IMR-90 (cell line): Measurements from ENCODE around the gene KCNK3. TPM values are rescaled to one million over a fixed set of nuclear protein-coding genes. Genes with fewer than 3 reads are reported as not detected.

Experiments used
- ATAC-seq: fragments of 200-7000 bp; cut with Tn5 transposase; 2 replicates; pipeline ENCODE4 v1.9.1; 2020; ENCODE audit warnings: low read depth, mild to moderate bottlenecking, moderate library complexity
- BruUV-seq: library from RNA; stranded (reverse); fragments of 400-500 nt; replicated peaks from 2 replicates; lab custom pipeline; 2021; lab: Mats Ljungman, UMichigan
- CTCF ChIA-PET: fragments of 300-600 bp; formaldehyde crosslinking; extraction: SDS; loops from one replicate; lab custom pipeline; 2021; ENCODE audit warnings: antibody characterized with exemption; lab: Yijun Ruan, JAX
- POLR2A ChIA-PET: fragments of 300-600 bp; sonication (Branson Sonifier 250); formaldehyde crosslinking; loops from one replicate; lab custom pipeline; 2022; ENCODE audit warnings: antibody characterized with exemption; ENCODE audit not compliant: unreplicated experiment; lab: Charles Lee
- DNase-seq: peaks from one replicate; pipeline ENCODE4 v3.0.0; 2013
- H2AFZ ChIP-seq: replicated peaks from 2 replicates; pipeline ENCODE3; 2013; ENCODE audit warnings: low read length, mild to moderate bottlenecking; ENCODE audit not compliant: poor library complexity
- H2AK5ac ChIP-seq: 2 replicates; pipeline ENCODE4 v1.6.1; 2013; ENCODE audit warnings: low read depth, low read length, inconsistent platforms
- H2AK9ac ChIP-seq: replicated peaks from 2 replicates; pipeline ENCODE3; 2013; ENCODE audit warnings: mild to moderate bottlenecking, low read depth, low read length, moderate library complexity; ENCODE audit not compliant: poor library complexity
- H2BK120ac ChIP-seq: 2 replicates; pipeline ENCODE4 v1.6.1; 2013; ENCODE audit warnings: low read depth, low read length, inconsistent platforms
- H2BK15ac ChIP-seq: 3 replicates; pipeline ENCODE4 v1.6.1; 2013; ENCODE audit warnings: low read depth, low read length, inconsistent platforms
- H2BK20ac ChIP-seq: 2 replicates; pipeline ENCODE4 v1.6.1; 2013; ENCODE audit warnings: low read depth, mild to moderate bottlenecking, inconsistent platforms, low read length, moderate library complexity
- H2BK5ac ChIP-seq: 2 replicates; pipeline ENCODE4 v1.6.1; 2013; ENCODE audit warnings: mild to moderate bottlenecking, low read depth, low read length, inconsistent platforms; ENCODE audit not compliant: poor library complexity, severe bottlenecking
- H3K14ac ChIP-seq: replicated peaks from 2 replicates; pipeline ENCODE4 v1.6.1; 2013; ENCODE audit warnings: low read depth, low read length, inconsistent platforms
- H3K18ac ChIP-seq: 2 replicates; pipeline ENCODE4 v1.6.1; 2013; ENCODE audit warnings: low read depth, low read length, control low read depth
- H3K23ac ChIP-seq: 2 replicates; pipeline ENCODE4 v1.6.1; 2013; ENCODE audit warnings: low read depth, low read length, inconsistent platforms
- H3K27ac ChIP-seq: 2 replicates; pipeline ENCODE4 v1.5.1; 2013; ENCODE audit warnings: mild to moderate bottlenecking, control low read depth, low read length; ENCODE audit not compliant: insufficient read depth
- H3K27me3 ChIP-seq: 2 replicates; pipeline ENCODE4 v1.6.1; 2013; ENCODE audit warnings: low read length; ENCODE audit not compliant: control insufficient read depth, insufficient read depth
- H3K36me3 ChIP-seq: 2 replicates; pipeline ENCODE4 v1.6.1; 2013; ENCODE audit warnings: low read length, mixed read lengths; ENCODE audit not compliant: control insufficient read depth, insufficient read depth
- H3K4ac ChIP-seq: 2 replicates; pipeline ENCODE4 v1.6.1; 2013; ENCODE audit warnings: low read depth, low read length, inconsistent platforms
- H3K4me1 ChIP-seq: 2 replicates; pipeline ENCODE4 v1.6.1; 2013; ENCODE audit warnings: low read length, mixed read lengths; ENCODE audit not compliant: control insufficient read depth, insufficient read depth
- H3K4me2 ChIP-seq: 2 replicates; pipeline ENCODE4 v1.6.1; 2013; ENCODE audit warnings: low read depth, mild to moderate bottlenecking, control low read depth, low read length, moderate library complexity
- H3K4me3 ChIP-seq: 2 replicates; pipeline ENCODE4 v1.5.1; 2013; ENCODE audit warnings: low read depth, mild to moderate bottlenecking, control low read depth, low read length, moderate library complexity; ENCODE audit not compliant: insufficient read depth
- H3K56ac ChIP-seq: 2 replicates; pipeline ENCODE4 v1.6.1; 2013; ENCODE audit warnings: low read length, inconsistent platforms; ENCODE audit not compliant: insufficient read depth; ENCODE audit errors: extremely low read depth
- H3K79me1 ChIP-seq, 2 experiments: 2 replicates each; pipeline ENCODE4 v1.6.1; 2013; ENCODE audit warnings: low read length in 2 of 2, inconsistent platforms in 1 of 2, low read depth in 1 of 2
- H3K9ac ChIP-seq: 2 replicates; pipeline ENCODE4 v1.6.1; 2013; ENCODE audit warnings: low read depth, low read length, control low read depth
- H3K9me1 ChIP-seq: 2 replicates; pipeline ENCODE4 v1.6.1; 2013; ENCODE audit warnings: low read length, inconsistent platforms; ENCODE audit not compliant: insufficient read depth
- H3K9me3 ChIP-seq: 2 replicates; pipeline ENCODE4 v1.6.1; 2013; ENCODE audit warnings: low read length; ENCODE audit not compliant: control insufficient read depth, insufficient read depth
- H4K20me1 ChIP-seq: 2 replicates; pipeline ENCODE4 v1.6.1; 2013; ENCODE audit warnings: low read length, inconsistent platforms; ENCODE audit not compliant: insufficient read depth
- H4K5ac ChIP-seq: 2 replicates; pipeline ENCODE4 v1.6.1; 2013; ENCODE audit warnings: mild to moderate bottlenecking, low read depth, low read length, control low read depth
- H4K8ac ChIP-seq, 2 experiments: 2 replicates each; pipeline ENCODE4 v1.6.1; 2013; ENCODE audit warnings: low read depth in 2 of 2, low read length in 2 of 2, control low read depth in 1 of 2, inconsistent platforms in 1 of 2
- H4K91ac ChIP-seq: 2 replicates; pipeline ENCODE4 v1.6.1; 2013; ENCODE audit warnings: low read depth, low read length, inconsistent platforms; ENCODE audit not compliant: insufficient read depth
- BHLHE40 ChIP-seq: fragments of 150-350 bp; IDR thresholded peaks from 2 replicates; pipeline ENCODE4 v1.6.1; 2016; ENCODE audit warnings: mild to moderate bottlenecking, low read depth, low read length
- WGBS, 2 experiments: methylation state at CpG; one replicate each; pipeline versions ENCODE4 v1.1.5 to v1.1.7; 2013; ENCODE audit warnings: missing lambda C conversion rate in 2 of 2; ENCODE audit not compliant: insufficient read length in 1 of 2; ENCODE audit errors: extremely low coverage in 2 of 2; 5-methylcytosine and 5-hydroxymethylcytosine counted together
- dilution Hi-C: fragments of 300-500 bp; cut with HindIII; formaldehyde crosslinking; loops from one replicate; pipeline ENCODE4 v1.14.3; 2018; ENCODE audit warnings: low sequenced_read_pairs; ENCODE audit not compliant: unreplicated experiment
- in situ Hi-C: fragments of 300-500 bp; cut with MboI; formaldehyde crosslinking; loops from 3 replicates; pipeline ENCODE4 v1.14.3; 2019; ENCODE audit warnings: low sequenced_read_pairs, inconsistent platforms, mixed read lengths
- intact Hi-C: fragments of 100-400 bp; cut with micrococcal nuclease; formaldehyde crosslinking; loops from 2 replicates; pipeline ENCODE4 v1.10.0; 2022
- polyA plus RNA-seq, 3 experiments: library from polyadenylated mRNA; depleted of rRNA; stranded (reverse); fragments of >200 nt; gene quantifications; 2 replicates each; pipeline ENCODE4 v1.2.3, GENCODE V29; 2012; ENCODE audit warnings: low replicate concordance in 1 of 3
- total RNA-seq: library from RNA; depleted of rRNA; stranded (reverse); fragments of >200 nt; gene quantifications from 2 replicates; pipeline ENCODE4 v1.2.3, GENCODE V29; 2012

The KCNK3 gene
- total and polyA plus RNA-seq, 2 of the 4 experiments (the other 2 are of a cell fraction), result under 0.01 to 0.03 TPM

DNA sequence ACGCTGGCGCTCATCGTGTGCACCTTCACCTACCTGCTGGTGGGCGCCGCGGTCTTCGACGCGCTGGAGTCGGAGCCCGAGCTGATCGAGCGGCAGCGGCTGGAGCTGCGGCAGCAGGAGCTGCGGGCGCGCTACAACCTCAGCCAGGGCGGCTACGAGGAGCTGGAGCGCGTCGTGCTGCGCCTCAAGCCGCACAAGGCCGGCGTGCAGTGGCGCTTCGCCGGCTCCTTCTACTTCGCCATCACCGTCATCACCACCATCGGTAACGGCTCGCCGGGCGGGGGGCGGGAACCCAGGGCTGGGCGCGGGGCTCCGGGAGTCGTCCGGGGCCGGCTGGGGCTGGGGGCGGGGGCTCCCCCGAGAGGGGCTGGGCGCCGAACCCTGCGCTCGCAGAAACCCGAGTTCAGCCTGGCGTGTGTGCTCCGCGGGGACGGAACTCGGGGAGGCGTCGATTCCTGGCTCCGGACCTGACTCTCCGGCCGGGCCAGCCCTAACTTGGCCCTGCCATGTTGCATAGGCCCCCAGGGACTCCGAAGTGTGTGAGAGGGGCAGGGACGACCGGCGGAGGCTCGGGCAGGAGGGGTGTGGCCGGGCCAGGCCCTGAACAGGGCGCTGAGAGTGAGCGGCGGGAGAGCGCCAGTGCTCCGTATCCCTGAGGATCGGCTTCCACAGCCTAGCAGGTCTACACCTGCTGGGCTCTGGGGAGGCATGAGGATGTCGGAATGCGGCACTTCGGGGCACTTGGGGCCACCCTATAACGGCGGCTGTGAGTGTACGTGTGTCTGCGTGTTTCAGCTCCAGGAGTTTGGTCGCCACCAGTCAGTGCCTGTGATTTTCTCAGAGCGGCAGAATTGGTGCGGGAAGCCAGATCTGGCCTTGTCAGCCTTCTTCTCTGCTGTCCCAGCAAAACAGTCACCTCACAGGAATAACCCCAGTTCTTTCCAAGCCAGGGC is 651 bp downstream of the KCNK3 start:
- no peaks in the 10 kb centered on the region for H3K36me3 ChIP-seq
- H3K9me1 ChIP-seq, result no peaks in the 10 kb centered on the region; the same call in 1 of the 2 replicates
- no peak for TF ChIP-seq BHLHE40
- H3K79me1 ChIP-seq, result no peaks in the 10 kb centered on the region
- 1% methylated on average over 19 of the region's 83 CpGs; no CpG with 5 or more reads in 1 of the 2 experiments for WGBS, 2 experiments
- no peak overlapping the region for H3K14ac ChIP-seq
- no TSS peak for BruUV-seq
- in situ Hi-C loops (no loop called here), dilution Hi-C loops (no loop called here), intact Hi-C loops (no loop called here)
- POLR2A ChIA-PET, result no interaction called here
- H4K20me1 ChIP-seq, result peaks cover 4% of the 10 kb centered on the region; the same call in 1 of the 2 replicates
- peak overlapping the region; percentile 28 for H3K4me3 ChIP-seq
- H4K8ac ChIP-seq, result no peak overlapping the region
- H3K23ac ChIP-seq, result no peak overlapping the region
- H2AK5ac ChIP-seq, result no peak overlapping the region
- no peak overlapping the region for H3K18ac ChIP-seq
- CTCF ChIA-PET, result no interaction called here
- no peak overlapping the region for H2BK15ac ChIP-seq
- no peak overlapping the region for H3K27ac ChIP-seq
- no peak overlapping the region for H4K5ac ChIP-seq
- H2AK9ac ChIP-seq, result no peak overlapping the region
- H3K4ac ChIP-seq, result no peak overlapping the region
- peaks cover 62% of the 10 kb centered on the region for H3K27me3 ChIP-seq
- peak; percentile 74 for ATAC-seq
- no peak overlapping the region for H3K56ac ChIP-seq
- H2AFZ ChIP-seq, result no peak overlapping the region
- H3K9ac ChIP-seq, result no peak overlapping the region
- no peak overlapping the region for H2BK5ac ChIP-seq
- peak; percentile 33 for DNase-seq
- no peak overlapping the region for H2BK20ac ChIP-seq
- peaks cover 2% of the 10 kb centered on the region for H3K4me1 ChIP-seq
- no peaks in the 10 kb centered on the region for H3K9me3 ChIP-seq
- no peak overlapping the region for H2BK120ac ChIP-seq
- peak overlapping the region; percentile 32; the same call in 1 of the 2 replicates for H3K4me2 ChIP-seq
- no peak overlapping the region for H4K91ac ChIP-seq
